ENCODE data around the gene WFS1. TPM values are rescaled to one million over a fixed set of nuclear protein-coding genes. Genes with fewer than 3 reads are reported as not detected.

Gene WFS1
- total RNA-seq, 1 experiment from 2014 or later = 10.9 TPM

- in situ Hi-C loops (cut with HindIII; ENCODE audit: low pct_unique_long_range_greater_than_20kb, low sequenced_read_pairs) = no loop called here
- DNase-seq (ENCODE audit: low read depth, low spot score) = no peak
These were observed 54.9 kb downstream of the WFS1 start for GRCh38 chr4:6324461-6324998.

- in situ Hi-C loops (cut with HindIII; ENCODE audit: low pct_unique_long_range_greater_than_20kb, low sequenced_read_pairs) = no loop called here
- DNase-seq (ENCODE audit: low read depth, low spot score) = no peak
These were observed 55.5 kb downstream of the WFS1 start for GRCh38 chr4:6324999-6325787.

GRCh38 chr4:6325788-6326290 is 56.2 kb downstream of the WFS1 start:
- in situ Hi-C loops (cut with HindIII; ENCODE audit: low pct_unique_long_range_greater_than_20kb, low sequenced_read_pairs) = no loop called here
- DNase-seq (ENCODE audit: low read depth, low spot score) = no peak

GRCh38 chr4:6326312-6327060 is 56.8 kb downstream of the WFS1 start:
- in situ Hi-C loops (cut with HindIII; ENCODE audit: low pct_unique_long_range_greater_than_20kb, low sequenced_read_pairs) = no loop called here
- no peak for DNase-seq (ENCODE audit: low read depth, low spot score)

- in situ Hi-C loops (cut with HindIII; ENCODE audit: low pct_unique_long_range_greater_than_20kb, low sequenced_read_pairs) = no loop called here
These were observed 57.7 kb downstream of the WFS1 start for GRCh38 chr4:6327220-6327917.

GRCh38 chr4:6328526-6328925 is 58.9 kb downstream of the WFS1 start:
- DNase-seq (ENCODE audit: low read depth, low spot score) = no peak
- in situ Hi-C loops (cut with HindIII; ENCODE audit: low pct_unique_long_range_greater_than_20kb, low sequenced_read_pairs) = no loop called here

More at GRCh38 chr4:6327220-6327917, 57.7 kb downstream of the WFS1 start:
- DNase-seq (ENCODE audit: low read depth, low spot score) = peak; percentile 70

GRCh38 chr4:6329478-6330383 is 60.1 kb downstream of the WFS1 start:
- in situ Hi-C loops (cut with HindIII; ENCODE audit: low pct_unique_long_range_greater_than_20kb, low sequenced_read_pairs) = no loop called here

GRCh38 chr4:6330384-6330767 is 60.7 kb downstream of the WFS1 start:
- in situ Hi-C loops (cut with HindIII; ENCODE audit: low pct_unique_long_range_greater_than_20kb, low sequenced_read_pairs) = no loop called here
- no peak for DNase-seq (ENCODE audit: low read depth, low spot score)

More at GRCh38 chr4:6329478-6330383, 60.1 kb downstream of the WFS1 start:
- DNase-seq (ENCODE audit: low read depth, low spot score) = no peak

- DNase-seq (ENCODE audit: low read depth, low spot score) = peak; percentile 73
- in situ Hi-C loops (cut with HindIII; ENCODE audit: low pct_unique_long_range_greater_than_20kb, low sequenced_read_pairs) = no loop called here
These were observed 61.4 kb downstream of the WFS1 start for GRCh38 chr4:6331018-6331417.

GRCh38 chr4:6331468-6331867 is 61.8 kb downstream of the WFS1 start:
- no peak for DNase-seq (ENCODE audit: low read depth, low spot score)
- in situ Hi-C loops (cut with HindIII; ENCODE audit: low pct_unique_long_range_greater_than_20kb, low sequenced_read_pairs) = no loop called here

- in situ Hi-C loops (cut with HindIII; ENCODE audit: low pct_unique_long_range_greater_than_20kb, low sequenced_read_pairs) = no loop called here
- DNase-seq (ENCODE audit: low read depth, low spot score) = peak; percentile 46
These were observed 62.5 kb downstream of the WFS1 start for GRCh38 chr4:6332042-6332668.

GRCh38 chr4:6332669-6333050 is 63.0 kb downstream of the WFS1 start:
- in situ Hi-C loops (cut with HindIII; ENCODE audit: low pct_unique_long_range_greater_than_20kb, low sequenced_read_pairs) = no loop called here

GRCh38 chr4:6333301-6334202 is 63.9 kb downstream of the WFS1 start:
- in situ Hi-C loops (cut with HindIII; ENCODE audit: low pct_unique_long_range_greater_than_20kb, low sequenced_read_pairs) = no loop called here
- peak; percentile 59 for DNase-seq (ENCODE audit: low read depth, low spot score)

More at GRCh38 chr4:6332669-6333050, 63.0 kb downstream of the WFS1 start:
- no peak for DNase-seq (ENCODE audit: low read depth, low spot score)

GRCh38 chr4:6334203-6334887 is 64.7 kb downstream of the WFS1 start:
- in situ Hi-C loops (cut with HindIII; ENCODE audit: low pct_unique_long_range_greater_than_20kb, low sequenced_read_pairs) = no loop called here

GRCh38 chr4:6335040-6335590 is 65.5 kb downstream of the WFS1 start:
- in situ Hi-C loops (cut with HindIII; ENCODE audit: low pct_unique_long_range_greater_than_20kb, low sequenced_read_pairs) = no loop called here
- no peak for DNase-seq (ENCODE audit: low read depth, low spot score)

More at GRCh38 chr4:6334203-6334887, 64.7 kb downstream of the WFS1 start:
- no peak for DNase-seq (ENCODE audit: low read depth, low spot score)
